ENCODE results near the gene SELENOF.
A peak's percentile ranks its signal among the peaks of the same experiment; 100 is the strongest.
"Not testable (repeated sequence)": the region's sequence is repeated elsewhere in the genome, so short reads cannot be mapped to it uniquely, and the experiment has no call there.

Gene SELENOF

GRCh38 chr1:86916752-86917151, 2.8 kb upstream of the SELENOF start:
- no peak for DNase-seq (ENCODE audit: low read depth in 3 of 3)

GRCh38 chr1:86915737-86916235, 1.9 kb upstream of the SELENOF start:
- DNase-seq (ENCODE audit: low read depth in 3 of 3), result no peak

- DNase-seq (ENCODE audit: low read depth in 3 of 3), result peak; percentile 10 to 26 (median 23)
Measured at GRCh38 chr1:86914998-86915736, 1.2 kb upstream of the SELENOF start.

GRCh38 chr1:86914601-86914997, 673 bp upstream of the SELENOF start, which contains the start of gene HS2ST1:
Gene HS2ST1, plus strand, starts transcription at chr1:86914635.
- no peak for DNase-seq (ENCODE audit: low read depth in 3 of 3)

- DNase-seq (ENCODE audit: low read depth in 3 of 3), result peak in 2 of 3 donors; percentile 6 to 24
Measured at GRCh38 chr1:86913399-86913895, 479 bp downstream of the SELENOF start.

GRCh38 chr1:86912281-86912900, 1.5 kb downstream of the SELENOF start:
- DNase-seq (ENCODE audit: low read depth in 3 of 3), result no peak

- no peak for DNase-seq (ENCODE audit: low read depth in 3 of 3)
Measured at GRCh38 chr1:86906419-86906818, 7.5 kb downstream of the SELENOF start.

- no peak for DNase-seq (ENCODE audit: low read depth in 3 of 3)
Measured at GRCh38 chr1:86905875-86906274, 8.1 kb downstream of the SELENOF start.

- DNase-seq (ENCODE audit: low read depth in 3 of 3), result not testable (repeated sequence)
Measured at GRCh38 chr1:86899401-86899800, 14.5 kb downstream of the SELENOF start.

- DNase-seq (ENCODE audit: low read depth in 3 of 3), result no peak
Measured at GRCh38 chr1:86888327-86888726, 25.6 kb downstream of the SELENOF start.

- no peak for DNase-seq (ENCODE audit: low read depth in 3 of 3)
Measured at GRCh38 chr1:86887479-86888162, 26.3 kb downstream of the SELENOF start.

GRCh38 chr1:86875722-86876121, 38.2 kb downstream of the SELENOF start:
- no peak for DNase-seq (ENCODE audit: low read depth in 3 of 3)

- DNase-seq (ENCODE audit: low read depth in 3 of 3), result no peak
Measured at GRCh38 chr1:86872086-86872485, 41.8 kb downstream of the SELENOF start.

GRCh38 chr1:86871001-86871400, 42.9 kb downstream of the SELENOF start:
- no peak for DNase-seq (ENCODE audit: low read depth in 3 of 3)

- DNase-seq (ENCODE audit: low read depth in 3 of 3), result no peak
Measured at GRCh38 chr1:86868477-86868876, 45.4 kb downstream of the SELENOF start.

- DNase-seq (ENCODE audit: low read depth in 3 of 3), result not testable (repeated sequence)
Measured at GRCh38 chr1:86867278-86867677, 46.6 kb downstream of the SELENOF start.

GRCh38 chr1:86866665-86867064, 47.3 kb downstream of the SELENOF start:
- no peak for DNase-seq (ENCODE audit: low read depth in 3 of 3)

- no peak for DNase-seq (ENCODE audit: low read depth in 3 of 3)
Measured at GRCh38 chr1:86865973-86866637, 47.8 kb downstream of the SELENOF start.

GRCh38 chr1:86862920-86863319, 51.0 kb downstream of the SELENOF start:
- no peak for DNase-seq (ENCODE audit: low read depth in 3 of 3)

GRCh38 chr1:86861424-86861823, 52.5 kb downstream of the SELENOF start:
- DNase-seq (ENCODE audit: low read depth in 3 of 3), result no peak

GRCh38 chr1:86860424-86860823, 53.5 kb downstream of the SELENOF start:
- DNase-seq (ENCODE audit: low read depth in 3 of 3), result no peak

GRCh38 chr1:86860020-86860419, 53.9 kb downstream of the SELENOF start:
- no peak for DNase-seq (ENCODE audit: low read depth in 3 of 3)
